Stimulated activated CD8-positive, alpha-beta memory T cell treated with anti-CD3 and anti-CD28 coated beads, Interleukin-12 subunit alpha, Interleukin-12 subunit beta, amount 100 ng/mL, for 1 hour (primary cell): Measurements from ENCODE around the gene EPS15.
"Not testable (repeated sequence)": the region's sequence is repeated elsewhere in the genome, so short reads cannot be mapped to it uniquely, and the experiment has no call there.

Source experiments
- DNase-seq: peaks from one replicate; pipeline ENCODE4 v3.0.0-alpha.2; 2020; ENCODE audit warnings: low read depth

The EPS15 gene

GRCh38 chr1:51519048-51519864, at the start of gene EPS15:
EPS15 (minus strand) TSS chr1:51519266; CDS start chr1:51519231, 35 bp downstream.
- DNase-seq = peak; percentile 76

- DNase-seq = no peak
Measured at GRCh38 chr1:51568231-51568935, 49.3 kb upstream of the EPS15 start.

GRCh38 chr1:51567653-51568052, 48.6 kb upstream of the EPS15 start:
- no peak for DNase-seq

- no peak for DNase-seq
Measured at GRCh38 chr1:51566260-51566659, 47.2 kb upstream of the EPS15 start.

- DNase-seq = no peak
Measured at GRCh38 chr1:51565009-51565408, 45.9 kb upstream of the EPS15 start.

- no peak for DNase-seq
Measured at GRCh38 chr1:51564124-51564523, 45.1 kb upstream of the EPS15 start.

- DNase-seq = no peak
Measured at GRCh38 chr1:51561702-51562101, 42.6 kb upstream of the EPS15 start.

GRCh38 chr1:51560895-51561294, 41.8 kb upstream of the EPS15 start:
- DNase-seq = not testable (repeated sequence)

GRCh38 chr1:51560034-51560433, 41.0 kb upstream of the EPS15 start:
- no peak for DNase-seq

GRCh38 chr1:51559501-51559900, 40.4 kb upstream of the EPS15 start:
- no peak for DNase-seq

- DNase-seq = no peak
Measured at GRCh38 chr1:51559064-51559500, 40.0 kb upstream of the EPS15 start.

GRCh38 chr1:51558375-51558924, 39.4 kb upstream of the EPS15 start:
- no peak for DNase-seq

- DNase-seq = no peak
Measured at GRCh38 chr1:51557168-51557567, 38.1 kb upstream of the EPS15 start.

- no peak for DNase-seq
Measured at GRCh38 chr1:51555866-51556619, 37.0 kb upstream of the EPS15 start.

GRCh38 chr1:51553911-51554310, 34.8 kb upstream of the EPS15 start:
- DNase-seq = no peak

- DNase-seq = no peak
Measured at GRCh38 chr1:51552929-51553807, 34.1 kb upstream of the EPS15 start.

- DNase-seq = no peak
Measured at GRCh38 chr1:51551848-51552296, 32.8 kb upstream of the EPS15 start.

- no peak for DNase-seq
Measured at GRCh38 chr1:51551081-51551480, 32.0 kb upstream of the EPS15 start.

GRCh38 chr1:51549901-51550300, 30.8 kb upstream of the EPS15 start:
- DNase-seq = no peak

- no peak for DNase-seq
Measured at GRCh38 chr1:51549016-51549619, 30.1 kb upstream of the EPS15 start.

GRCh38 chr1:51543858-51544257, 24.8 kb upstream of the EPS15 start:
- DNase-seq = no peak
